Measurements from ENCODE around the gene CLIC5. TPM values are rescaled to one million over a fixed set of nuclear protein-coding genes. Genes with fewer than 3 reads are reported as not detected.

CLIC5 gene
- total RNA-seq, 1 donor from 2014 or later, result 1.3 TPM

DNA sequence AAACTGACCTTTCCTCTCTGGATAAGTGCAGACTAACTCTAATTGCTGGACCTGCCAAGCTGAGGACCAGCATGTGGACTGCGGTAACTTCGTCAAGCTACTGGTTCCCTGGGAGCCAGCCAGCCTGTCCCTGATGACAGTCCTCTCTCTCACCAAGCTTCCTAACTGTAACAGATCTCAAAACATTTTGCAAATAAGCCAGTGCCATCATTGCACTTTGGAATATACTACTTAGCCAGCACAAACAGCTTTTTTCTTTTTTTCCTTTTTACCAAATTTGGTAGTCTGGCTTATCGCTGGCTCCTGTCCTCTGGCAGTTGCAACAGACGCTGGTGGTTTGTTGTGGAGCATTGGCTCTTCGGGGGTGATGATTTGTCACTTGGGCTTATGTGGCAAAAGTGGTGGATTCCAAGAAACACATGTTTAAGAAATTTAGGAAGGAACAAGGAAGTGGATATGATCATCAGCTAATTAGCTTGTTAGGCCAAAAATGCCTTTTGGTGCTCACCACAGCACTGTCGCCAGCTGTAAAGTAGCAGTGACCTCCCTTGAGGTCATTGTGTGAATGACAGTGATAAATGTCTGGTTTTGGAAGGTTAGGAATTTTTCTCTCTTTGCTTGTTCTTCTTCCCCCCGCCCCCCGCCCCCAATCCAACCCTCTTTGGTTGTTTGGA lies 171.7 kb downstream of the CLIC5 start:
- no peak overlapping the region for H3K4me3 Mint-ChIP-seq
- H3K9me3 Mint-ChIP-seq, result no peaks in the 10 kb centered on the region
- no peak for DNase-seq (ENCODE audit: low spot score)
- H3K27me3 Mint-ChIP-seq (ENCODE audit: insufficient read depth), result peaks cover 3% of the 10 kb centered on the region
- peaks cover 2% of the 10 kb centered on the region for H3K36me3 Mint-ChIP-seq (ENCODE audit: low read depth)
- H3K27ac Mint-ChIP-seq, result no peak overlapping the region
- intact Hi-C loops (cut with micrococcal nuclease), result no loop called here
- no peaks in the 10 kb centered on the region for H3K4me1 Mint-ChIP-seq (ENCODE audit: low read depth)

- no peak for DNase-seq (ENCODE audit: low spot score)
- Mint-ChIP-seq H3K4me3 (no peak overlapping the region), H3K27me3 (ENCODE audit: insufficient read depth) (peaks cover 3% of the 10 kb centered on the region), H3K36me3 (ENCODE audit: low read depth) (peaks cover 2% of the 10 kb centered on the region), H3K4me1 (ENCODE audit: low read depth) (peaks cover 28% of the 10 kb centered on the region), H3K27ac (no peak overlapping the region), H3K9me3 (no peaks in the 10 kb centered on the region)
- intact Hi-C loops (cut with micrococcal nuclease), result no loop called here
These were observed 174.6 kb downstream of the CLIC5 start for GRCh38 chr6:45841062-45841461.

GRCh38 chr6:45838996-45839395 lies 176.7 kb downstream of the CLIC5 start:
- Mint-ChIP-seq H3K9me3 (no peaks in the 10 kb centered on the region), H3K27me3 (ENCODE audit: insufficient read depth) (peaks cover 3% of the 10 kb centered on the region), H3K4me3 (no peak overlapping the region), H3K4me1 (ENCODE audit: low read depth) (peaks cover 44% of the 10 kb centered on the region), H3K27ac (no peak overlapping the region), H3K36me3 (ENCODE audit: low read depth) (no peaks in the 10 kb centered on the region)
- intact Hi-C loops (cut with micrococcal nuclease), result loop anchor here (10.0 kb wide), 1 partner anchor 674 kb away; no protein-coding TSS in a partner anchor
- DNase-seq (ENCODE audit: low spot score), result no peak

DNA sequence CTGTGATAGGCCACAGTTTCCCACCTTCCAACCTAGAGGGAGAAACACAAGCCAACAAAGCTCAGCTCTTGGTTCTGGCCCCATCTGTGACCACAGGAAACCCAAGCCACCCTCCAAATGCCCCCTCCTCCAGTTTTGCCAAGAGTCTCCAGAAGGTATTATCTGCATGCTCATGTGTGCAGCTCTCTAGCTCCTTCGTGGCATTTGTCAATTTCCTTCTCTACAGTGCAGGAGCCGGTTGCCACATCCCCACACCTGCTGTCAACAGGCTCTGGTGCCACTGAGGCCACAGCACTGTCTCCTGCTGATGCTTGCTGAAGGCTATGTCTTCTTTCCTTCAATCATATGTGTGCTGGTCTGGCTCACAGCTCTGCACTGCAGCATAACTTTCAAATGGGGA lies 177.2 kb downstream of the CLIC5 start:
- Mint-ChIP-seq H3K4me3 (no peak overlapping the region), H3K9me3 (no peaks in the 10 kb centered on the region), H3K27me3 (ENCODE audit: insufficient read depth) (peaks cover 3% of the 10 kb centered on the region), H3K27ac (no peak overlapping the region), H3K4me1 (ENCODE audit: low read depth) (peaks cover 44% of the 10 kb centered on the region), H3K36me3 (ENCODE audit: low read depth) (no peaks in the 10 kb centered on the region)
- intact Hi-C loops (cut with micrococcal nuclease), result loop anchor here (10.0 kb wide), 1 partner anchor 674 kb away; no protein-coding TSS in a partner anchor
- no peak for DNase-seq (ENCODE audit: low spot score)

DNA sequence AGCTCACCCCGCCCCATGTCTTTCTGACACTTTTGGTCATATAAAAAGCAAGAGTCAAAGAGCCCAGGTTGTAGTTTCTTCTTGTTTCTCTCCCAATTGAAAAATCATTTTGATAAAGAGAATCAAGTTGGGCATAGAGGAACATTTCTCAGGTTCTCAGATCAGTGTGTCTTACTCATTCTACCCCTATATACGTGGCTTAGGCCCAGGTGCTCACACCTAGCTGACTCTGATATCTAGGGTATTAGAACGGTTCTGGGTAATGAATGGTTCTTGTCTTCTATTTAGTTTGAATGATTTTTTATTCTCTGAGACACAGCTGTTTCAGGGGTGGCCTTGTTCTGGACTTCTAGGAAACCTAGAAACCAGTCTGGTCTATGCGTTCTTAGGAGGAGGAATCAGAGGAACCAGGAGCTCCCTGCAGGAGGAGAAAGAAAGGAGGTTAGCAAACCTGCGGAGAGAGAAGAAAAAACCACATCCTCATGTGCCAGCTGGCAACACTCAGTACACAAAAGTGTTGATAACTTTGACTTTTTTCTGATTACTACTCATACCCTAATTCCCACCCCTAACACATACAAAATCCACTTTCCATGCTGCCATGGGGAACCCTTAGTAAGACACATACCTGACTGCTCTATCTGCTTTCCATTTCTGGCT lies 178.0 kb downstream of the CLIC5 start:
- peaks cover 44% of the 10 kb centered on the region for H3K4me1 Mint-ChIP-seq (ENCODE audit: low read depth)
- no peaks in the 10 kb centered on the region for H3K36me3 Mint-ChIP-seq (ENCODE audit: low read depth)
- DNase-seq (ENCODE audit: low spot score), result no peak
- intact Hi-C loops (cut with micrococcal nuclease), result loop anchor here (10.0 kb wide), 1 partner anchor 673 kb away; no protein-coding TSS in a partner anchor
- no peaks in the 10 kb centered on the region for H3K9me3 Mint-ChIP-seq
- no peak overlapping the region for H3K27ac Mint-ChIP-seq
- H3K4me3 Mint-ChIP-seq, result no peak overlapping the region
- H3K27me3 Mint-ChIP-seq (ENCODE audit: insufficient read depth), result peaks cover 3% of the 10 kb centered on the region

GRCh38 chr6:45836984-45837383 lies 178.7 kb downstream of the CLIC5 start:
- Mint-ChIP-seq H3K9me3 (no peaks in the 10 kb centered on the region), H3K4me3 (no peak overlapping the region), H3K36me3 (ENCODE audit: low read depth) (no peaks in the 10 kb centered on the region), H3K27me3 (ENCODE audit: insufficient read depth) (peaks cover 3% of the 10 kb centered on the region), H3K27ac (no peak overlapping the region), H3K4me1 (ENCODE audit: low read depth) (peaks cover 50% of the 10 kb centered on the region)
- intact Hi-C loops (cut with micrococcal nuclease), result loop anchor here (10.0 kb wide), 1 partner anchor 672 kb away; no protein-coding TSS in a partner anchor
- no peak for DNase-seq (ENCODE audit: low spot score)

GRCh38 chr6:45836438-45836824 lies 179.2 kb downstream of the CLIC5 start:
- DNase-seq (ENCODE audit: low spot score), result no peak
- Mint-ChIP-seq H3K27ac (no peak overlapping the region), H3K9me3 (no peaks in the 10 kb centered on the region), H3K36me3 (ENCODE audit: low read depth) (no peaks in the 10 kb centered on the region), H3K4me1 (ENCODE audit: low read depth) (peaks cover 55% of the 10 kb centered on the region), H3K4me3 (no peak overlapping the region), H3K27me3 (ENCODE audit: insufficient read depth) (no peaks in the 10 kb centered on the region)
- intact Hi-C loops (cut with micrococcal nuclease), result loop anchor here (10.0 kb wide), 1 partner anchor 672 kb away; no protein-coding TSS in a partner anchor

DNA sequence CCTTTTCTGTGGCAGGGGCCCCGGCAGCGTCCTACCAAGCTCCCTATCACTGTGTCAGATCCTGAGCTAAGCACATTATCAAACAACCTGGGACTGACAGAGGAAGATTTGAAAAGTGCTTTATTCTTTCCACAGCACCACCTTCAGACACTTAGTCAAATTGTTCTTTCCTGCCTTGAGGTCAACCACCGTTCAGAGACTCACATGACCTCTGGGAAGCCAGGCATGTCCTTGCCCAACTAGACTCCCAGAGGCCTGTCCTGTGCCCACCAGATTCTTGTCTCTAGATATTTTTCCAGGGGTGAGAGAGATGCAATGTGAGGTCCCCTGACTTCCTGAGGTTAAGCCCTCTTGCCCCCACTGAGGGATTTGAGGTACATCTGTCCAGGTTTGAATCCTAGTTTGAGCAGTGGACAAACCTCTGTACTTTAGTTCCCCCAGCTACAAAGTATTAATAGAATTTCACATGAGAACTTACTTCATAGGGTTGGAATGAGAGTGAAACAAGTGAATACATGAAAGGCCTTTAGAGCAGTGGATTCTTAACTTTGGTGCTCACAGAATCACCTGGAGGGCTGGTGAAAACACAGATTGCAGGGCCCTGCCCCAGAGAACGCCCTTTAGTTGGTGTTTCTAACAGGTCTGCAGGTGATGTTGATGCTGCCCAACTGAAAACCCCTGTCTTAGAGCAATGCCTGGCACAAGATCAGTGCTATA lies 179.8 kb downstream of the CLIC5 start:
- Mint-ChIP-seq H3K36me3 (ENCODE audit: low read depth) (no peaks in the 10 kb centered on the region), H3K4me1 (ENCODE audit: low read depth) (peaks cover 61% of the 10 kb centered on the region), H3K27me3 (ENCODE audit: insufficient read depth) (no peaks in the 10 kb centered on the region), H3K27ac (peak overlapping the region; percentile 44), H3K4me3 (no peak overlapping the region), H3K9me3 (no peaks in the 10 kb centered on the region)
- intact Hi-C loops (cut with micrococcal nuclease), result loop anchor here (10.0 kb wide), 1 partner anchor 671 kb away; no protein-coding TSS in a partner anchor
- DNase-seq (ENCODE audit: low spot score), result no peak

- no peaks in the 10 kb centered on the region for H3K36me3 Mint-ChIP-seq (ENCODE audit: low read depth)
- peaks cover 60% of the 10 kb centered on the region for H3K4me1 Mint-ChIP-seq (ENCODE audit: low read depth)
- H3K4me3 Mint-ChIP-seq, result peak overlapping the region; percentile 70
- no peaks in the 10 kb centered on the region for H3K9me3 Mint-ChIP-seq
- no peak for DNase-seq (ENCODE audit: low spot score)
- no peaks in the 10 kb centered on the region for H3K27me3 Mint-ChIP-seq (ENCODE audit: insufficient read depth)
- peak overlapping the region; percentile 55 for H3K27ac Mint-ChIP-seq
- intact Hi-C loops (cut with micrococcal nuclease), result loop anchor here (5.0 to 10.0 kb wide), 3 partner anchors 410 to 667 kb away; partner anchors contain the start of gene SUPT3H
These were observed 183.6 kb downstream of the CLIC5 start for GRCh38 chr6:45832063-45832462.

Other genes starting within 250 kb of the CLIC5 start
- gene ENPP4, start 114.1 kb upstream of the CLIC5 start, total RNA-seq, result 5.9 and 6.1 TPM in 2 replicates
- gene ENPP5, start 155.1 kb upstream of the CLIC5 start, total RNA-seq, result not detected in 2 replicates